ENCODE data around the gene ELOVL6. TPM values are rescaled to one million over a fixed set of nuclear protein-coding genes. Genes with fewer than 3 reads are reported as not detected.

Gene ELOVL6
- total RNA-seq, 4 donors from 2014 or later, result 11.3 to 31.6 (median 24.2) TPM

GRCh38 chr4:110216129-110216528 lies 17.7 kb upstream of the ELOVL6 start:
- DNase-seq (ENCODE audit: low spot score in 2 of 2), result no peak
- no peaks in the 10 kb centered on the region for H3K36me3 ChIP-seq
- TF ChIP-seq CTCF (IDR thresholded peaks at IDR 0.05) (no peak), POLR2A (IDR thresholded peaks at IDR 0.05) (no peak), EP300 (IDR thresholded peaks at IDR 0.05) (no peak), POLR2AphosphoS5 (IDR thresholded peaks at IDR 0.05) (no peak)
- H3K4me1 ChIP-seq, result no peaks in the 10 kb centered on the region
- H3K27me3 ChIP-seq, result no peaks in the 10 kb centered on the region
- H3K9me3 ChIP-seq, result no peaks in the 10 kb centered on the region
- H3K27ac ChIP-seq, result no peak overlapping the region
- H3K4me3 ChIP-seq, result no peak overlapping the region
- 85% methylated on average over 6 of the region's 6 CpGs for WGBS

- no peaks in the 10 kb centered on the region for H3K9me3 ChIP-seq
- H3K27me3 ChIP-seq, result no peaks in the 10 kb centered on the region
- WGBS, result 72% methylated on average over 2 of the region's 2 CpGs
- DNase-seq (ENCODE audit: low spot score in 2 of 2), result no peak
- no peak overlapping the region for H3K27ac ChIP-seq
- TF ChIP-seq CTCF (IDR thresholded peaks at IDR 0.05), result no peak
- no peak for TF ChIP-seq POLR2A (IDR thresholded peaks at IDR 0.05)
- no peak for TF ChIP-seq POLR2AphosphoS5 (IDR thresholded peaks at IDR 0.05)
- no peak for TF ChIP-seq EP300 (IDR thresholded peaks at IDR 0.05)
- H3K36me3 ChIP-seq, result no peaks in the 10 kb centered on the region
- no peak overlapping the region for H3K4me3 ChIP-seq
- no peaks in the 10 kb centered on the region for H3K4me1 ChIP-seq
Measured at GRCh38 chr4:110211770-110212061, 13.3 kb upstream of the ELOVL6 start.

DNA sequence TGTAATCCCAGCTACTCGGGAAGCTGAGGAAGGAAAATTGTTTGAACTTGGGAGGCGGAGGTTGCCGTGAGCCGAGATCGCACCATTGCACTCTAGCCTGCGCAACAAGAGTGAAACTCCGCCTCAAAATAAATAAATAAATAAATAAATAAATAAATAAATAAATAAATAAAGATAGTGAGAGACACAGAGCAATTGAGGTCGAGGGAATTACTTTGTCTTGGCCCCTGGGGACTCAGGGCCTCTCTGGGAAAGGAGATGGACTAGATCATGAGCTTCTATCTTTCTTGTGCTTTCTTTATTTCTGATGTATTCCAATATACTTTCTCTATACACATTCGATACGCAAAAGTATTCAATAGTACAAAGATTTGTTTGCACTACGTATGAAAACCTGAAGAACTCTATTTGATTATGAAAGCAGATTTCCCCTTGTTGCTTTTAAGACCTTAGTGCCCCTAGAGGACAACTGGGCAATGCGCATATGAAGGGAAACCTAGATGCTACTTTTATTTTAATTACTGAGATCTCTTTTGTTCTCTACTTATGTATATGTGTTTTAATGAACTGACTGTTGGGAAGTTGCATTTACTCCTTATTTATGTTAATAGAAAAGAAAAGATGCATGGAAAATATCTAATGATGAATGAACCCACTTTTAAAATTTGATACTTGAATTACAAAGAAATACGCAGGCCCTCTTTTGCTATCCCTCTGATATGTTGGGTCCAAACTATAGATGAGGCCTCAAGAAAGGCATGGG lies 12.8 kb upstream of the ELOVL6 start:
- no peak for DNase-seq (ENCODE audit: low spot score in 2 of 2)
- TF ChIP-seq CTCF (IDR thresholded peaks at IDR 0.05) (peak; percentile 16 to 74), POLR2A (IDR thresholded peaks at IDR 0.05) (no peak)
- no peaks in the 10 kb centered on the region for H3K4me1 ChIP-seq
- WGBS, result 66% methylated on average over 12 of the region's 13 CpGs
- H3K36me3 ChIP-seq, result no peaks in the 10 kb centered on the region
- H3K27ac ChIP-seq, result no peak overlapping the region
- H3K4me3 ChIP-seq, result no peak overlapping the region
- H3K27me3 ChIP-seq, result no peaks in the 10 kb centered on the region
- H3K9me3 ChIP-seq, result no peaks in the 10 kb centered on the region

DNA sequence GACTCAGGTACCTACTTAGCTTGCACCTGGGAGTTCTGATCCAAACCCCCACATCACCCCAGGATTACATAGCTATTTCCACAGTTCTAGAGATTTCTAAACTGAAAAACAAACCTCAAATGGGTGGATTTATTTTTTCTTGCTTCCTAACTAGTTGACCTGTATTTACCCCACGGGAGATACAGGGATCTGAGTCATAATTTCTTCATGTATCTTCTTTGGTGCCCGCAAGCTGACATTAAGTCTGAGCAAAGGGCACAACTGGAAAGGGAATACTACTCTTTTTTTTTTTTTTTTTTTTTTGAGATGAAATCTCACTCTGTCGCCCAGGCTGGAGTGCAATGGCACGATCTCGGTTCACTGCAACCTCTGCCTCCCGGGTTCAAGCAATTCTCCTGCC lies 10.0 kb upstream of the ELOVL6 start:
- TF ChIP-seq POLR2AphosphoS5 (IDR thresholded peaks at IDR 0.05) (no peak), POLR2A (IDR thresholded peaks at IDR 0.05) (no peak), CTCF (IDR thresholded peaks at IDR 0.05) (no peak), EP300 (IDR thresholded peaks at IDR 0.05) (no peak)
- no peaks in the 10 kb centered on the region for H3K4me1 ChIP-seq
- H3K4me3 ChIP-seq, result no peak overlapping the region
- no peak overlapping the region for H3K27ac ChIP-seq
- no peaks in the 10 kb centered on the region for H3K27me3 ChIP-seq
- 89% methylated on average over 6 of the region's 6 CpGs for WGBS
- DNase-seq (ENCODE audit: low spot score in 2 of 2), result no peak
- no peaks in the 10 kb centered on the region for H3K36me3 ChIP-seq
- H3K9me3 ChIP-seq, result no peaks in the 10 kb centered on the region

- no peak for DNase-seq (ENCODE audit: low spot score in 2 of 2)
- Histone ChIP-seq H3K9me3 (no peaks in the 10 kb centered on the region), H3K27me3 (no peaks in the 10 kb centered on the region), H3K4me1 (no peaks in the 10 kb centered on the region), H3K36me3 (no peaks in the 10 kb centered on the region), H3K27ac (no peak overlapping the region), H3K4me3 (no peak overlapping the region)
- WGBS, result 92% methylated on average over 1 of the region's 1 CpG
- no peak for TF ChIP-seq CTCF (IDR thresholded peaks at IDR 0.05)
- TF ChIP-seq POLR2A (IDR thresholded peaks at IDR 0.05), result no peak
- TF ChIP-seq POLR2AphosphoS5 (IDR thresholded peaks at IDR 0.05), result no peak
- TF ChIP-seq EP300 (IDR thresholded peaks at IDR 0.05), result no peak
Measured at GRCh38 chr4:110207233-110207632, 8.8 kb upstream of the ELOVL6 start.
